Fibroblast of skin of right quadriceps (primary cell): ENCODE results near the gene NPAS2.

Source experiments
- DNase-seq: peaks from one replicate; pipeline ENCODE4 v3.0.0-alpha.2; 2013

NPAS2 gene

DNA sequence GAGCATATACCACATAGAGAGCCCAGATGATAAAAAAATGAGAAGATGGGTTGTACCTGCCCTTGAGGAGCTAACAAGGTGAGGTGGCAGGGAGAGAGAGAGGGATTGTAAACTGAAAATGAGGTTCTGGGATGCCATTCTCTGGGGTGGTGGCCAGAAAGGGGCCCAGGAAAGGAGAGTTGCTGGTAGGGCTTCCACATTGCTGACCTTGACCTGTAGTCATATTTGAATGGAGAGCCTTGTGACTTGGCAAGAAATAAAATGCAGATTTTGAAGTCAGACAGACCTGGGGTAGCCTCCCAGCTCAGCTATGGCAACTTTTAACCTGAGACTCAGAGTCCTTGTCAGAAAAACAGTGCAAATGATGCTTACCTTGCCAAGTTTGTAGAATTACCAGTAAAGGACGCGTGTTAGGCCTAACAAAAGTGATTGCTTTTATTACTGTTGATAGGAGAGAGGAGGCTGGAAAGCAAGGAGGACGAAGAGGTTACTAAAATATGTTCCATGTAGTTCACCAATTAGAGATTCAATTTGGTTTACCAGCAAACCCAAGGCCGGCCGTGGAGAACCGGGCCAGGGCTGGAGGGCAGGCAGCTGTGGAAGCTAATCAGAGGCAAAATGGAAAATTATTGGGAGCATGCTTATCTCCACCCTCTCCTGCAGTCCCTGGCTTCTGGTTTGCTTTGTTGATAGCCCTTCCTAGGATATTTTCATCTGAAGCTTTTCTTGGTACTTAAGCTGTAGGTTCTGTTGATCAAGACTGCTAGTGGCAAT is 3.9 kb downstream of the NPAS2 start:
- DNase-seq = no peak

DNA sequence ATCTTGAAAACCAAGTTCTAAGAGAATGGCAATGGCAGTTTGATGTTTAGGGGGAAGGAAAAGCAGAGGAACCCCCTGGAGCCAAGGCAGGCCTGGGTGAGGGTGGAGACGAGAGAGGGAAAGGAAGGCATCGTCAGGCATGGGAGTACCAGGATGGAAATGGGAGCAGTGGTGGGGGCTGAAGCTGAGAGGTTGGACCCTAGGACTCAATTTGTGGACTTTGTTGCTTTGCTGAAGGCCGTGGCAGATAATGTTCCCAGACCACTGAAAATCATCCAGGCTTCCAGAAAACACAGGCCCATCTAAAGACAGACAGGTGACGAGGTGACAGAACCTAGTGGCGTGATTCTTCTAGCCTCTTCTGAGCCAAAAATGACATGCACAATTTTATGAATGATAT is 4.9 kb downstream of the NPAS2 start:
- no peak for DNase-seq

GRCh38 chr2:100826494-100826893 is 6.6 kb downstream of the NPAS2 start:
- DNase-seq = no peak

DNA sequence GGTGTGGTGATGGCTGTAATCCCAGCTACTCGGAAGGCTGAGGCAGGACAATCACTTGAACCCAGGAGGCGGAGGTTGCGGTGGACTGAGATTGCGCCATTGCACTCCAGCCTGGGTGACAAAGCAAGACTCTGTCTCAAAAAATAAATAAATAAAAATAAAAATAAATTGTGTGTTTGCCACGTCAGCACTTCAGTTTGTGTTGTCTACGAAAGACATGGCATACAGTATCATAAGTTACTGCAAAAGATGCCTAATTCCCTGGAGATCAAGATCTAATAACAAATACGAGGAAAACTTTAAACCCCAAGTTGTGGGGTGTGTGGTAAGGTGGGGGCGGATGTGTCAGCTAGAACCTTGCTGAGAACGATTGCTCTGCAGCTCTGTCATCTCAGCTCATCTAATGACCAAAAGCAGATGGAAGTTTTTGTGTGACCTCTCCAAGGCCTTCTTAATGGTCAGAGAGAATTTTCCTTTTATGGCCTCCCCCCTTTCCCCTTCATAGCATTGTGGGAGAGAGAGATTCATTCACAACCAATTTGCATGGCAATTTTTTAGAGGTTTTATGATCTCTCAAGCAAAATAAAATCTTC is 11.3 kb downstream of the NPAS2 start:
- no peak for DNase-seq

DNA sequence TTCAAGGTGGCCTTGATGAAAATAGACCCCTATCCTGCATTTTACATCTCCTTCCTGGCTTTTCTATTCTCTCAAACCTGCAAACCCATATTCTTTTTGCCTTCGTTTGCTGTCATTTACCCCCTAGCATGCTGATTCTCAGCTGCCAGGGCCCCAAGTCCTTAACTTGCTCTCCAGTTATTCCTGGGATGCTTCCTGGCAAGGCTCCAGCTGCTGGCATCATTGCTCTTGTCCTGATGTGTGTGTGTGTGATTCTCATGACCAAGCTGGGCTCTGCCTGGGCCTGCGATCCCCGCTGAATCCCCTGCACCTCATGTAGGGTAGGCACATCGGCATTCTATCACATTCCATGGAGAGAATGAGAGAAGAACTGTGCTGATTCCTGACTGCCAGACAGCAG is 11.9 kb downstream of the NPAS2 start:
- no peak for DNase-seq

- DNase-seq = no peak
Measured at GRCh38 chr2:100832885-100833284, 12.9 kb downstream of the NPAS2 start.

GRCh38 chr2:100833331-100833730 is 13.4 kb downstream of the NPAS2 start:
- DNase-seq = no peak

GRCh38 chr2:100834221-100834620 is 14.3 kb downstream of the NPAS2 start:
- DNase-seq = no peak

GRCh38 chr2:100835006-100835659 is 15.2 kb downstream of the NPAS2 start:
- no peak for DNase-seq

DNA sequence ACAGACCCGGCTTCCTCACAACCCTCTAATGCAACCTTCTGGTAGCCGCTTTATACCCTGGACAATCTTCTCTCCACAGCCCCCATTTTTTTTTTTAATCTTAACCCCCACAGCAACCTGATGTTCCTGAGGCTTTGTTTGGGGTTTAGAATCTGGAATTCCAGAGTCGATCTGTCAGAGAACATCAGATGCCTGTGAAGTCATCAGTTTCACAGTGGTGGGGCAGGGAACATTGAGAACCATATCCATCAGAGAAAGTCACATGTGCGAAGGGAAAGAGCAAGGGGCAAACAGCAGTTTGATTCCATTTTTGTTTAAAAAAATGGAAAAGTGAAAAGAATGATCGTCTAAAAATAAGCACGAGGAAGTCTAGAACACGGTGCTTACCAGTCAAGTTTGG is 20.6 kb downstream of the NPAS2 start:
- DNase-seq = no peak

- no peak for DNase-seq
Measured at GRCh38 chr2:100842241-100842922, 22.4 kb downstream of the NPAS2 start.

GRCh38 chr2:100844514-100844913 is 24.6 kb downstream of the NPAS2 start:
- DNase-seq = no peak

GRCh38 chr2:100845141-100845991 is 25.4 kb downstream of the NPAS2 start:
- no peak for DNase-seq

DNA sequence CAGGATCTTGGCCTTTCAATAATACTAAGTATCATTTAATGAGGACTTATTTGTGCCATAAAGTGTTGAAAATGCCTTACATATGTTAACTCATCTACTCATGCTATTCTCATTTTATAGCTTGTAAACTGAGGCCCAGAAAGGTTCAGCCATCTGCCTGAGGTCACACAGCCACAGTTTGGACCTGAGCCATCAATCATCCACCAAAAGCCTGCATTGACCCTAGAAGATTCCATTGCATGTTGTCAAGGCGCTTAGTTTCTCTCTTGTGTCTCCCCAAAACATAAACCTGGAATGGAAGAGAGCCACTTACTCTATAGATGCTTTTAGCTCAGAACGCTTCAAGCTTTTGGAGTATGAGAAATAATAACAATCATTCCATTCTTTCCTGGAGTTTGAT is 26.8 kb downstream of the NPAS2 start:
- no peak for DNase-seq

GRCh38 chr2:100852447-100852846 is 32.5 kb downstream of the NPAS2 start:
- no peak for DNase-seq

DNA sequence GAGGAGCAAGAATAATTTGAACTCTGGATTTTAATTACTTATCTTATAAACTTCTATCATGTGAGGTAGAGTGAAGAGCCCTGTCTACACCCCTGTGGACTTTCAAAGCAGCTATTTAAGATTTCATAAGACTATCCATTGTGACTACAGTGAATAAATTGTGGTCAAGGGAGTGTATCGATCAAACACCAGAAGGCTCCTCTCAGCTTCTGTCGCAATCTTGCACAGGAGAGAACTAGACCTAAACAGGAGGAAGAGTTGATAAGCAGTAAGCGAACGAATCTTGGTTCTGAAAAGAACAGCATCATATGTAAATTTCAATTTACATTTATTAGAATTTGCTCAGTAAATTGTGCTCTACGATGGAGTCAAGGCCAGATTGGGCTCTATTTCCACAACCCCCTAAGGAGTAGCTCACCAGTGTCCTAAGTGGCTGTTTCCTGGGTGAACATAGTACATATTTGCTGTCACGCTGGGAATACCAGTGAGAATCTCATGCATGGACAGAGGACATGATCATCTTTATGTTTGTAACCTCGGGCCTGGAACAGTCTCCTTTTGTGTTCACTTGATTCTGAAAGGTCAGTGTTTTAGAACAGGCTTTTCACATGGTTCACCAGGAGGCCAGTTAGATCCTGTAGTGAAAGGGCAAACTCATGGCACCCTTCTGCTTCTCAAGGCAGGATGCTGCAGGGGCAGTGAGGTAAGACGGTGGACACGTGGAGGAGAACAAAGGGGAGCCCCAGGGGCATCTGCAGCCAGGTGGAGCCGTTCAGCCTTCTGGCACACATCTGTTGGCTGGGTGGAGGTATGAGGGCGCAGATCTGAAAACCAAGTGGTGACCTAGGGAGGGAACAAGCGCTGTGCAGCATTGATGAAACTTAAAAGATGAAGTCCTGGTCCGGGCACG is 33.3 kb downstream of the NPAS2 start:
- DNase-seq = no peak

GRCh38 chr2:100853909-100854810 is 34.2 kb downstream of the NPAS2 start:
- DNase-seq = no peak

- no peak for DNase-seq
Measured at GRCh38 chr2:100855084-100855483, 35.1 kb downstream of the NPAS2 start.

DNA sequence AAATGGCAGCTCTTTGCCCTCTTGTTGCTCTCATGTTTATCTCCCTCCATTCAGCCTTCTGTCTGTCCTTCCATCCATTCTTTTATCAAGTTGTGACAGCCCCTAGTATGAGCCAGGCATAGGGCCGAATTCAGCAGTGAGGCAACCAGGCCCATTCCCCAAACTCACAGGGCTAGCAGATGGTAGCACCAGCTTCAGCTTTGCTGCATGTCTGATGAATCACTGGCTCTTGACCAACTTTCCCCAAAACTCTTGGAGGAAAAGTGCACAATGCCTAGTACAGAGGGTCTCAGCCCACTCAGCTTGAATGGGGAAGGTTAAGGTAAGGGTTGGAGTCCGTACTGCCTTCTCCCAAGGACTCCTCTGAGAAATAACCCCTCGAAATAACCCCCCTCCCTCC is 35.7 kb downstream of the NPAS2 start:
- DNase-seq = no peak

DNA sequence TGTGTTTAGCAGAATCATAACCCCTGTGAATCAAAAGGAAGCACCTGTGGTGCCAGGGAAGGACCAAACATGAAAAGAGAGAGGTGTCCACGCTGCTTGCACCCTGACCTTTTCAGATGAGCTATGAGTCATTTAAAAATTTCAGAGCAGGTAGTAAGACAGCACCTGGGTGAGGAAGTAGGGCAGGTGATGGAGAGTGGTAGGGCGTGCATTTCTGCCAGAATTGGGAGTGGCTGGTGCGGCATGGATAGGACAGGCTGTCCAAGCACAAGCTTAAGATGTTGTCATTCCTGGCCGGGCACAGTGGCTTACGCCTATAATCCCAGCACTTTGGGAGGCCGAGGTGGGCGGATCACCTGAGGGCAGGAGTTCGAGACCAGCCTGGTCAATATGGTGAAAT is 36.8 kb downstream of the NPAS2 start:
- DNase-seq = no peak

GRCh38 chr2:100857341-100857740 is 37.4 kb downstream of the NPAS2 start:
- DNase-seq = no peak
